ENCODE measurements around the gene SKI.

The SKI gene

GRCh38 chr1:2194898-2195673, 33.0 kb upstream of the SKI start:
- DNase-seq: peak; percentile 84

GRCh38 chr1:2195785-2196184, 32.3 kb upstream of the SKI start:
- no peak for DNase-seq

GRCh38 chr1:2196901-2197638, 31.0 kb upstream of the SKI start:
- DNase-seq: no peak

- no peak for DNase-seq
Measured at GRCh38 chr1:2197707-2198165, 30.4 kb upstream of the SKI start.

GRCh38 chr1:2198571-2198970, 29.5 kb upstream of the SKI start:
- no peak for DNase-seq

- peak; percentile 71 for DNase-seq
Measured at GRCh38 chr1:2199042-2199810, 28.9 kb upstream of the SKI start.

GRCh38 chr1:2200308-2200943, 27.7 kb upstream of the SKI start:
- no peak for DNase-seq

- no peak for DNase-seq
Measured at GRCh38 chr1:2201062-2201461, 27.1 kb upstream of the SKI start.

- DNase-seq: no peak
Measured at GRCh38 chr1:2202008-2202575, 26.0 kb upstream of the SKI start.

- DNase-seq: no peak
Measured at GRCh38 chr1:2202843-2203601, 25.1 kb upstream of the SKI start.

- no peak for DNase-seq
Measured at GRCh38 chr1:2203671-2204414, 24.3 kb upstream of the SKI start.

GRCh38 chr1:2204415-2205190, 23.5 kb upstream of the SKI start:
- no peak for DNase-seq

GRCh38 chr1:2205191-2205952, 22.7 kb upstream of the SKI start:
- peak; percentile 96 for DNase-seq

GRCh38 chr1:2206813-2207487, 21.2 kb upstream of the SKI start:
- DNase-seq: no peak

GRCh38 chr1:2208309-2209239, 19.5 kb upstream of the SKI start:
- no peak for DNase-seq

- no peak for DNase-seq
Measured at GRCh38 chr1:2209400-2210083, 18.6 kb upstream of the SKI start.

GRCh38 chr1:2210084-2210653, 17.9 kb upstream of the SKI start:
- no peak for DNase-seq
